Neural progenitor cell (in vitro differentiated cells): ENCODE data around the gene FMR1.

Experiments used
- CTCF ChIP-seq: fragments of 200-600 bp; sonication (generic); IDR thresholded peaks from 2 replicates; pipeline ENCODE4 v1.5.1; 2017; ENCODE audit warnings: antibody characterized with exemption, mild to moderate bottlenecking
- EZH2 ChIP-seq: fragments of 200-600 bp; sonication (generic); IDR thresholded peaks from 2 replicates; pipeline ENCODE4 v1.6.1; 2017; ENCODE audit warnings: antibody characterized with exemption, mild to moderate bottlenecking, moderate library complexity
- EZH2phosphoT487 ChIP-seq: fragments of 200-600 bp; sonication (generic); IDR thresholded peaks from 2 replicates; pipeline ENCODE4 v1.6.1; 2017; ENCODE audit warnings: antibody characterized with exemption

GRCh38 chrX:147981038-147981752 lies 69.5 kb downstream of the FMR1 start, which contains the start of gene FMR1NB:
- TF ChIP-seq CTCF (no peak), EZH2phosphoT487 (no peak), EZH2 (no peak)
